Endothelial cell of umbilical vein (primary cell): ENCODE results near the gene PTCD3. TPM values are rescaled to one million over a fixed set of nuclear protein-coding genes. Genes with fewer than 3 reads are reported as not detected.

ENCODE experiments used
- BruUV-seq: library from RNA; stranded (reverse); fragments of 400-500 nt; replicated peaks from 2 replicates; lab custom pipeline; 2021; lab: Mats Ljungman, UMichigan
- CTCF ChIA-PET: fragments of 300-600, 350-600 bp; sonication (Branson Sonifier 250); formaldehyde crosslinking; loops from one replicate; lab custom pipeline; 2021; ENCODE audit warnings: antibody characterized with exemption, inconsistent platforms; lab: Charles Lee
- POLR2A ChIA-PET: fragments of 300-600, 350-600 bp; sonication (Branson Sonifier 250); formaldehyde crosslinking; loops from one replicate; lab custom pipeline; 2021; ENCODE audit warnings: antibody characterized with exemption, inconsistent platforms; lab: Charles Lee
- DNase-seq: peaks from one replicate; pipeline ENCODE4 v3.0.0-alpha.2; 2011; ENCODE audit warnings: low read depth, low spot score
- FAIRE-seq: peaks from 2 replicates; lab custom pipeline; 2011; peaks lifted over from hg19 to GRCh38; lab: Jason Lieb, UNC
- H2AFZ ChIP-seq: 2 replicates; pipeline ENCODE4 v1.6.0; 2012; ENCODE audit warnings: low read depth, low read length, control low read depth, inconsistent platforms
- H3K27ac ChIP-seq: 2 replicates; pipeline ENCODE4 v1.5.1; 2011; ENCODE audit warnings: low read depth, mild to moderate bottlenecking, control low read depth, low read length, moderate library complexity; ENCODE audit not compliant: insufficient read depth
- H3K27me3 ChIP-seq, 2 experiments: 2 replicates each; pipeline versions ENCODE4 v1.6.0 to v1.6.1; 2011; ENCODE audit warnings: low read length in 2 of 2, mixed read lengths in 1 of 2; ENCODE audit not compliant: control insufficient read depth in 2 of 2, insufficient read depth in 2 of 2
- H3K36me3 ChIP-seq, 2 experiments: 2 replicates in 1 of 2; 3 replicates in 1 of 2; pipeline ENCODE4 v1.5.1; 2011; ENCODE audit warnings: low read length in 2 of 2, mild to moderate bottlenecking in 1 of 2, moderate library complexity in 1 of 2; ENCODE audit not compliant: control insufficient read depth in 2 of 2, insufficient read depth in 2 of 2; ENCODE audit errors: extremely low read depth in 1 of 2
- H3K4me1 ChIP-seq: 3 replicates; pipeline ENCODE4 v1.5.1; 2011; ENCODE audit warnings: mild to moderate bottlenecking, low read length; ENCODE audit not compliant: control insufficient read depth, insufficient read depth; ENCODE audit errors: extremely low read depth
- H3K4me2 ChIP-seq: 2 replicates; pipeline ENCODE4 v1.6.1; 2011; ENCODE audit warnings: low read length, control low read depth, mixed read lengths; ENCODE audit not compliant: insufficient read depth
- H3K4me3 ChIP-seq, 3 experiments: fragments of 200-600 bp in 1 of 3; sonication (generic), shearing (Covaris generic) in 1 of 3; replicated peaks in 1 of 3; 2 replicates each; pipeline ENCODE4 v1.5.1; 2011 to 2016; ENCODE audit warnings: control low read depth in 3 of 3, low read length in 3 of 3, mild to moderate bottlenecking in 2 of 3, inconsistent platforms in 1 of 3, low read depth in 1 of 3, moderate library complexity in 1 of 3; ENCODE audit not compliant: insufficient read depth in 1 of 3
- H3K79me2 ChIP-seq: 2 replicates; pipeline ENCODE4 v1.6.0; 2012; ENCODE audit warnings: low read length, inconsistent platforms; ENCODE audit not compliant: control insufficient read depth, insufficient read depth
- H3K9ac ChIP-seq: replicated peaks from 2 replicates; pipeline ENCODE3; 2011; ENCODE audit warnings: low read length, control low read depth; ENCODE audit not compliant: insufficient read depth; ENCODE audit errors: extremely low read depth
- H3K9me1 ChIP-seq: replicated peaks from 3 replicates; pipeline ENCODE4 v1.6.0; 2011; ENCODE audit warnings: mild to moderate bottlenecking, low read length; ENCODE audit not compliant: control insufficient read depth, insufficient read depth; ENCODE audit errors: extremely low read depth
- H3K9me3 ChIP-seq: replicated peaks from 2 replicates; pipeline ENCODE4 v1.5.1; 2012; ENCODE audit warnings: low read length, inconsistent platforms; ENCODE audit not compliant: control insufficient read depth, insufficient read depth
- H4K20me1 ChIP-seq: replicated peaks from 2 replicates; pipeline ENCODE3; 2011; ENCODE audit warnings: mild to moderate bottlenecking, low read length; ENCODE audit not compliant: control insufficient read depth, insufficient read depth; ENCODE audit errors: extremely low read depth
- EZH2 ChIP-seq: IDR thresholded peaks from 2 replicates; pipeline ENCODE4 v1.6.1; 2012; ENCODE audit warnings: borderline replicate concordance, low read depth, mild to moderate bottlenecking, moderate library complexity, low read length, inconsistent platforms; ENCODE audit not compliant: severe bottlenecking
- FOS ChIP-seq: IDR thresholded peaks from 2 replicates; pipeline ENCODE4 v1.6.1; 2011; ENCODE audit warnings: mild to moderate bottlenecking, low read length, moderate library complexity, borderline replicate concordance; ENCODE audit not compliant: insufficient read depth
- GATA2 ChIP-seq: IDR thresholded peaks from 2 replicates; pipeline ENCODE4 v1.7.0; 2011; ENCODE audit warnings: low read depth, mild to moderate bottlenecking, moderate library complexity, mixed read lengths, low read length; ENCODE audit not compliant: insufficient read length, insufficient read depth
- JUN ChIP-seq: IDR thresholded peaks from 2 replicates; pipeline ENCODE4 v1.6.1; 2011; ENCODE audit warnings: borderline replicate concordance, low read depth; ENCODE audit not compliant: insufficient read length, insufficient read depth
- MAX ChIP-seq: IDR thresholded peaks from 2 replicates; pipeline ENCODE4 v1.6.1; 2011; ENCODE audit not compliant: insufficient read depth, insufficient read length
- MYC ChIP-seq: IDR thresholded peaks from one replicate; pipeline ENCODE4 v1.6.1; 2011; ENCODE audit warnings: mild to moderate bottlenecking, low read depth, low read length
- POLR2A ChIP-seq: IDR thresholded peaks from 2 replicates; pipeline ENCODE4 v1.6.1; 2012; ENCODE audit warnings: low read depth, mild to moderate bottlenecking, control low read depth, low read length
- POLR2AphosphoS5 ChIP-seq: IDR thresholded peaks from 2 replicates; pipeline ENCODE4 v1.6.1; 2012; ENCODE audit warnings: low read depth, mild to moderate bottlenecking, control low read depth, low read length, moderate library complexity; ENCODE audit not compliant: insufficient read depth
- dilution Hi-C: fragments of 300-500 bp; cut with MboI; formaldehyde crosslinking; loops from one replicate; pipeline ENCODE4 v1.15.0; 2019; ENCODE audit warnings: low sequenced_read_pairs; ENCODE audit not compliant: extremely low pct_ligation_motif_present
- intact Hi-C: fragments of 100-400 bp; cut with micrococcal nuclease; formaldehyde crosslinking; loops from one replicate; pipeline ENCODE4 v1.10.0; 2022
- polyA plus RNA-seq, 4 experiments: library from polyadenylated mRNA; depleted of rRNA in 3 of 4; stranded (reverse) in 3 of 4; unstranded in 1 of 4; fragments of >200 nt; gene quantifications; 2 replicates each; pipeline versions ENCODE4 v1.2.1 to v1.2.3, GENCODE V29; 2011 to 2012; ENCODE audit warnings: missing spikeins in 1 of 4
- total RNA-seq: library from RNA; stranded (reverse); gene quantifications from 2 replicates; pipeline ENCODE4 v1.2.3, GENCODE V29; 2021
- TF ChIP-seq, protein P1 (sequence below), 2 donors: IDR thresholded peaks; 1 replicate in 1 of 2; 2 replicates in 1 of 2; pipeline ENCODE4 v1.5.1; 2011; ENCODE audit warnings: low read length in 2 of 2, mild to moderate bottlenecking in 2 of 2, moderate library complexity in 2 of 2, control low read depth in 1 of 2, inconsistent platforms in 1 of 2, low read depth in 1 of 2; ENCODE audit not compliant: insufficient read depth in 1 of 2; ENCODE audit errors: extremely low read depth in 1 of 2

Gene PTCD3
- total and polyA plus RNA-seq, 2 donors (not counting 3 experiments of a cell fraction or from before 2014, with no cell fraction given), result 30.4 to 96.0 TPM

DNA sequence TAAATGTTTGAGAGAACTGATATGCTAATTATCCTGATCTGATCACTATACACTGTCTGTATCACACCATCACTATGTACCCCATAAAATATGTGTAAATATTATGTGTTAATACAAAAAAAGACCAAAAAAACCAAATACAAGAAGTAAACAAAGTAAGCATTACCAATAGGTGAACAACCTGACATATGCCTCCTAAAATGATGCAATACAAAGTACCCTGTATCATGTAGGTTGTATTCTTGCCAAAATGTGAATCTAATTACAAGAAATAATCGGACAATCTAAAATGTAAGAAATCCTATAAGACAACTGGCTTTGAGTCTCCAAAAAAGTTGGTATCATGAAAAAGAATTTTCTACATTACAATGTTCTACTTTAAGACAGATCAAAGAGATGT is 8.1 kb upstream of the PTCD3 start:
- H3K4me1 ChIP-seq, result peaks cover 2% of the 10 kb centered on the region
- no peaks in the 10 kb centered on the region for H3K9me1 ChIP-seq
- H3K4me3 ChIP-seq, result no peak overlapping the region
- FAIRE-seq (no peak), DNase-seq (no peak)
- H3K36me3 ChIP-seq, result peaks cover 14 to 24% of the 10 kb centered on the region in 2 experiments
- TF ChIP-seq MAX, result no peak
- TF ChIP-seq POLR2AphosphoS5, result no peak
- TF ChIP-seq JUN, result no peak
- TF ChIP-seq GATA2, result no peak
- TF ChIP-seq POLR2A, result no peak
- no peak for TF ChIP-seq MYC
- no peak for TF ChIP-seq FOS
- TF ChIP-seq, protein P1, sequence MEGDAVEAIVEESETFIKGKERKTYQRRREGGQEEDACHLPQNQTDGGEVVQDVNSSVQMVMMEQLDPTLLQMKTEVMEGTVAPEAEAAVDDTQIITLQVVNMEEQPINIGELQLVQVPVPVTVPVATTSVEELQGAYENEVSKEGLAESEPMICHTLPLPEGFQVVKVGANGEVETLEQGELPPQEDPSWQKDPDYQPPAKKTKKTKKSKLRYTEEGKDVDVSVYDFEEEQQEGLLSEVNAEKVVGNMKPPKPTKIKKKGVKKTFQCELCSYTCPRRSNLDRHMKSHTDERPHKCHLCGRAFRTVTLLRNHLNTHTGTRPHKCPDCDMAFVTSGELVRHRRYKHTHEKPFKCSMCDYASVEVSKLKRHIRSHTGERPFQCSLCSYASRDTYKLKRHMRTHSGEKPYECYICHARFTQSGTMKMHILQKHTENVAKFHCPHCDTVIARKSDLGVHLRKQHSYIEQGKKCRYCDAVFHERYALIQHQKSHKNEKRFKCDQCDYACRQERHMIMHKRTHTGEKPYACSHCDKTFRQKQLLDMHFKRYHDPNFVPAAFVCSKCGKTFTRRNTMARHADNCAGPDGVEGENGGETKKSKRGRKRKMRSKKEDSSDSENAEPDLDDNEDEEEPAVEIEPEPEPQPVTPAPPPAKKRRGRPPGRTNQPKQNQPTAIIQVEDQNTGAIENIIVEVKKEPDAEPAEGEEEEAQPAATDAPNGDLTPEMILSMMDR (IDR thresholded peaks at IDR 0.05; ENCODE audit: extremely low read depth in 1 of 2, insufficient read depth in 1 of 2, low read depth in 1 of 2, low read length in 2 of 2), result no peak
- TF ChIP-seq EZH2, result no peak
- H3K4me2 ChIP-seq, result no peak overlapping the region
- CTCF ChIA-PET, result interaction anchor here (1.6 kb wide), 1 partner anchor 271 kb away, joined by 6 read pairs; no protein-coding TSS in a partner anchor
- POLR2A ChIA-PET, result interaction anchor here (0.6 kb wide), 1 partner anchor 16 kb away, joined by 4 read pairs; no protein-coding TSS in a partner anchor
- H4K20me1 ChIP-seq, result no peaks in the 10 kb centered on the region
- H3K27ac ChIP-seq, result no peak overlapping the region
- intact Hi-C loops, result no loop called here
- H3K9ac ChIP-seq, result no peak overlapping the region
- no TSS peak for BruUV-seq
- H3K9me3 ChIP-seq, result no peaks in the 10 kb centered on the region
- H3K27me3 ChIP-seq, result no peaks in the 10 kb centered on the region
- H3K79me2 ChIP-seq, result peaks cover 60% of the 10 kb centered on the region
- H2AFZ ChIP-seq, result no peak overlapping the region
- dilution Hi-C loops, result no loop called here
